GM12872 (cell line): ENCODE results near the gene ZNF554.

Experiments
- CTCF ChIP-seq: IDR thresholded peaks from 3 replicates; pipeline ENCODE4 v1.5.1; 2011; ENCODE audit warnings: low read depth, mild to moderate bottlenecking, low read length, moderate library complexity; ENCODE audit not compliant: insufficient read depth

ZNF554 gene

GRCh38 chr19:2834294-2834871, 14.7 kb downstream of the ZNF554 start:
- no peak for TF ChIP-seq CTCF

GRCh38 chr19:2837430-2837829, 17.8 kb downstream of the ZNF554 start:
- no peak for TF ChIP-seq CTCF

- peak; percentile 55 for TF ChIP-seq CTCF
Observed at GRCh38 chr19:2840794-2841791, 21.4 kb downstream of the ZNF554 start, which contains the start of gene ZNF555. TSS of gene ZNF555 (plus strand) at chr19:2841475. CDS start at chr19:2841573, 98 bp downstream.

- no peak for TF ChIP-seq CTCF
Observed at GRCh38 chr19:2841855-2842574, 22.3 kb downstream of the ZNF554 start.

GRCh38 chr19:2845107-2845506, 25.4 kb downstream of the ZNF554 start:
- TF ChIP-seq CTCF = no peak

GRCh38 chr19:2846180-2846894, 26.7 kb downstream of the ZNF554 start:
- TF ChIP-seq CTCF = no peak
